ENCODE measurements around the gene GPC3. TPM values are rescaled to one million over a fixed set of nuclear protein-coding genes. Genes with fewer than 3 reads are reported as not detected.

The GPC3 gene
- total and polyA plus RNA-seq, 8 donors: 0.46 to 137 (median 4.4) TPM

DNA sequence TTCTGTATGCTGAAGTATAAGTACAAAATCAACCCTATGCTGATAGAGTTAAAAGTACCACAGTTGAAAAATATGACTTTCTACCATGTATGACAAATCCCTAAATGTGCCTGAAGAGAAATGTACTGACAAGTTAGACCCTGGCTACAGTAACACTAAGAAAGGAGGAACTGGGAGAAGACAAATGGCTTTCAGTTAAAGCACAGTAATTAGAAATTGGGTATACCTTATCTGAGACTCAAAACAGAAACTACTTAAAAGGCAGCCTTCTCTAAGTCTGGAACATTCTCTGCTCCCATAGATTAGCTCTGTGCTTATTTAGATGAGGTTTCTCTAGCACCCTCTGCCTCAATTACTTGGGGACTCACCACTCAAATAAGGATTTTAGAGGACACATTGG is 189.1 kb downstream of the GPC3 start:
- H3K9me3 ChIP-seq: no peaks in the 10 kb centered on the region
- no peaks in the 10 kb centered on the region for H3K36me3 ChIP-seq
- intact Hi-C loops (cut with DNase I; ENCODE audit: low total_unique reads): no loop called here
- H3K27ac ChIP-seq: no peak overlapping the region
- no peak for DNase-seq
- H3K4me3 ChIP-seq: no peak overlapping the region
- no peaks in the 10 kb centered on the region for H3K27me3 ChIP-seq
- TF ChIP-seq POLR2AphosphoS5 (IDR thresholded peaks at IDR 0.05) (no peak), CTCF (IDR thresholded peaks at IDR 0.05) (no peak), POLR2A (IDR thresholded peaks at IDR 0.05) (no peak), EP300 (IDR thresholded peaks at IDR 0.05) (no peak)
- no peaks in the 10 kb centered on the region for H3K4me1 ChIP-seq

DNA sequence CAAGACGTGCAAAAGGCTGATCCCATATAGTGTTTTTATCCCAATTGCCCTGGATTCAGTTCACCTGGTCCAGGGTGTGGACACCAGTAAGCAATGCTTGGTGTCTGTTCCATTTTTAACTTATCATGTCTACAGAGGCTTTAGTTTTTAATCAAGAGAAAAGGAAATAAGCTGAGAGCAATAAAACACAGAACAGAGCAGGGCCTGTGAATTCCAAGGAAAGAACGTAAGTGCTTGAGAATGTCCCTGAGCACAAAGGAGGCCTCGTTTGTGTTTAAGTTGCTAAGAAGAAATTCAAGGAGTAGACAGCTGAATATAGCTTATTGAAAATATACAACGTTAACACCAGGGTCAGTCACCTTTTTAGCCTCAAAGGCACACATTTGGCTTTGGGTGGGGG is 191.3 kb downstream of the GPC3 start:
- DNase-seq: peak in 1 of 2 donors; percentile 40
- WGBS, 5 donors: 50 to 70% (median 59%) methylated on average over 4 of the region's 4 CpGs
- H3K4me3 ChIP-seq: no peak overlapping the region
- no peaks in the 10 kb centered on the region for H3K4me1 ChIP-seq
- H3K27ac ChIP-seq: no peak overlapping the region
- intact Hi-C loops (cut with DNase I; ENCODE audit: low total_unique reads): no loop called here
- TF ChIP-seq CTCF (IDR thresholded peaks at IDR 0.05) (no peak), POLR2A (IDR thresholded peaks at IDR 0.05) (no peak), POLR2AphosphoS5 (IDR thresholded peaks at IDR 0.05) (no peak), EP300 (IDR thresholded peaks at IDR 0.05) (no peak)
- H3K36me3 ChIP-seq: no peaks in the 10 kb centered on the region
- no peaks in the 10 kb centered on the region for H3K9me3 ChIP-seq
- H3K27me3 ChIP-seq: peaks cover 0 to 4% (median 0%) of the 10 kb centered on the region in 3 donors

GRCh38 chrX:133793626-133794025 is 191.8 kb downstream of the GPC3 start:
- H3K9me3 ChIP-seq: no peaks in the 10 kb centered on the region
- no peaks in the 10 kb centered on the region for H3K36me3 ChIP-seq
- peaks cover 0 to 4% (median 0%) of the 10 kb centered on the region in 3 donors for H3K27me3 ChIP-seq
- TF ChIP-seq CTCF (IDR thresholded peaks at IDR 0.05) (no peak), EP300 (IDR thresholded peaks at IDR 0.05) (no peak), POLR2AphosphoS5 (IDR thresholded peaks at IDR 0.05) (no peak), POLR2A (IDR thresholded peaks at IDR 0.05) (no peak)
- intact Hi-C loops (cut with DNase I; ENCODE audit: low total_unique reads): no loop called here
- WGBS, 5 donors: 70 to 91% (median 81%) methylated on average over 2 of the region's 2 CpGs
- H3K4me3 ChIP-seq: no peak overlapping the region
- no peak for DNase-seq
- H3K4me1 ChIP-seq: no peaks in the 10 kb centered on the region
- H3K27ac ChIP-seq: no peak overlapping the region

DNA sequence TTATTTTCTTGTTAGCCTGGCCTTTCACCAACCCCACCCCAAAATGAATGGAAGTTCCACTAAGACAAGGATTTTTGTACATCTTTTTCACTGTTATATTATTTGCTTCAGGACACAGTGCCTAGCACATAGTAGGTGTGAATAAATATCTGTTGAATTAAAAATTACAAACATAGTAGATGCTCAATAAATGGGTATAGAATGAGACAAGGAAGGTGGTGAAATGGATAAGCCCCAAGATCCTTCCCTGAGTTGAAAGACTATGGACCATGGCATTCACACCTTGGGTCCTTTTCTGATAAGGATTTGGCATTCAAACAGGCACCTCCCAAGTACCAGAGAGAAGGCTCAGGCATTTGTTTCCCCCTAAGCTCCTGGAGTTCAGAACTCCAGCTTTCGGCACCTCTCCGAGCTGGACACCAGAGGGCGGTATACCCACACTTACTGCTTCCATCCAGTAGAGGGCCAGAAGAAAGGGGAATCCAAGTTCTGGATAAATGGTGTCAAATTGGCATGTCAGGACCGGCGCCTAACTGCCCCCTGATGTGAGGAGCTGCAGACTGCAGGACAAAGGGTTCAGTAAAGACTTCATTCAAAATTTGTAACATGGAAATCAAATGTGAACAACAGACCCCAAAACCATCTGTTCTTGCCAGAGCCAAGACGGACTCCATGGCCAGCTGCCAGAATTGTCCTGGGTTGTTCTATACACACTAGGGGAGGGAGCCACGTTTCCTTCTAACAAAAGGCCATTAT is 193.0 kb downstream of the GPC3 start:
- TF ChIP-seq POLR2AphosphoS5 (IDR thresholded peaks at IDR 0.05) (no peak), CTCF (IDR thresholded peaks at IDR 0.05) (peak in 5 of 7 experiments; percentile 66 to 90 (median 80)), POLR2A (IDR thresholded peaks at IDR 0.05) (no peak), EP300 (IDR thresholded peaks at IDR 0.05) (no peak)
- WGBS, 5 donors: 0 to 10% (median 3%) methylated on average over 7 of the region's 7 CpGs

More for the DNA sequence above, 193.0 kb downstream of the GPC3 start:
- Histone ChIP-seq H3K27me3 (peaks cover 0 to 4% (median 0%) of the 10 kb centered on the region in 3 donors), H3K4me1 (no peaks in the 10 kb centered on the region), H3K9me3 (no peaks in the 10 kb centered on the region), H3K27ac (no peak overlapping the region), H3K4me3 (peak overlapping the region in 2 of 4 donors; percentile 9 to 19), H3K36me3 (no peaks in the 10 kb centered on the region)
- intact Hi-C loops (cut with DNase I; ENCODE audit: low total_unique reads): no loop called here
- peak; percentile 70 to 89 for DNase-seq

Measured in stomach (tissue), 9 donors.